Dedifferentiated amniotic fluid mesenchymal stem cell (primary cell): ENCODE results near the gene SPTB.

Experiments used
- DNase-seq: peaks from one replicate; pipeline ENCODE4 v3.0.0-alpha.2; 2016; ENCODE audit errors: extremely low spot score

Gene SPTB

DNA sequence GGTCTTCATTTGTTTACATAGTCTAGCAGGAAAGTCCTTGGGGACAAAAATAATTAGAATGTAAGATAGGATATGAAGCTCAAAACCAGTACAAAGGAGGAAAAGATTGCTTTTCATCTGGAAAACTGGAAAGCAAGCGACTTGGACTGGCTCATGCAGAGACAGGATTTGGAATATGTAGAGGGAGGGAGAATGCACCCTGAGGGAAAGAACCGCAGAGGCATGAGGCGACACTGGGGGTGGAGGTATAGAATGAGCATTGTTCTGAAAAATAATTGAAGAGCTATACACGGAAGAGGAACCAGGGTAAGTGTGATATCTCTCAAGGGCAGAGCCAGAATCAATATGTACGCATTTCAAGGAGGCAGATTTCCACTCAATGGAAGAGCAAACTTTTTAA is 90.0 kb downstream of the SPTB start:
- no peak for DNase-seq

- DNase-seq: peak; percentile 93
Measured at GRCh38 chr14:64788706-64789105, 91.0 kb downstream of the SPTB start.

- DNase-seq: no peak
Measured at GRCh38 chr14:64787619-64788018, 92.1 kb downstream of the SPTB start.

GRCh38 chr14:64786296-64787149 is 93.2 kb downstream of the SPTB start:
- no peak for DNase-seq

GRCh38 chr14:64784006-64784405 is 95.7 kb downstream of the SPTB start:
- DNase-seq: no peak

GRCh38 chr14:64782196-64782595 is 97.5 kb downstream of the SPTB start:
- DNase-seq: no peak

- DNase-seq: no peak
Measured at GRCh38 chr14:64779472-64779871, 100.2 kb downstream of the SPTB start.

DNA sequence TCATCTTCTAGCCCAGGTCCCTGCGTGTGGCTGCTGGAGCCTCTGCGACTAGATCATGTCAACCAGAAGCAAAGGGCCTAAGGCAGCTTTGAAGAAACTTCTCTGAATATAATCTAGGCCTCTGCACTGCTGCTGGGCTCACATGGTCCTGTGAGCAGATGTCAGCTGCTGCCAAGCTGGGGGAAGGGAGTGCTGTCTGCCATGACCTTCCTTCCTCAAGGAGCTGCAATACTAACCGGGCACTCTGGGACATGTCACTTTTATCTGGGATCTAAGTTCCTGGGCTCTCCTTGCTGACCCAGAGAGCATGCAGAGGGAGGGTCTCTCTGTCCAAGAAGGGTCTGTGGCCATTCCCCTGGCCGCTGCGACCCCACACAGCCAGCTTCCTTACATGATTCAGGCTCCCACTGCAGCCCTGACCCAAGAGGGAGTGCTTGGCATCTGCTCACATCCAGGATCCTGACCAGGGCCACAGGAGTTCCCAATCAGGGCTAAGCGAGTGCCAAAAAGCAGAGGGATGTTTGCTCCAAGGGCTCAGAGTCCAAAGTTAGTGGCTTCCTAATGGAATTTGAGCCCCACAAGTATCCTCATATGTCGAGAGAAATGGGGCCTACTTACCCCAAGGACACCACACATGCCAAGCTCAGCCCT is 101.5 kb downstream of the SPTB start:
- no peak for DNase-seq

DNA sequence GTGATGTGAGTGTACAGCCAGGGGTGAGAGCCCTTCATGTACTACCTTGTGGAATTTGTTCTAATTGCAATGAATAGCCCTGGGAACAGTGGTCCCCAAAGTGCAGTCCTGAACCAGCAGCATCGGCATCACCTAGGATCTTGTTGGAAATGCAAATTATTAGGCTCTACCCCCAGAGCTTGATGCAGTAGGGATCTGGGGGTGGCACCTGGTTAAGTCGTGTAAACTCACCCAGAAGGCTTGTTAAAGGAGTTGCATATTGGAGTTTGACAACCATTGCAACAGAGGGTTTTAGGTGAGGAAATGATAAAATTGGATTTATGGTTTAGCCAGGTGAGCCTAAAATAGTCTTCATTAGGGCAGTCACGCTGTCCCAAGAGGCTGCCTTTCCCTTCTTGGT is 102.2 kb downstream of the SPTB start:
- DNase-seq: no peak

DNA sequence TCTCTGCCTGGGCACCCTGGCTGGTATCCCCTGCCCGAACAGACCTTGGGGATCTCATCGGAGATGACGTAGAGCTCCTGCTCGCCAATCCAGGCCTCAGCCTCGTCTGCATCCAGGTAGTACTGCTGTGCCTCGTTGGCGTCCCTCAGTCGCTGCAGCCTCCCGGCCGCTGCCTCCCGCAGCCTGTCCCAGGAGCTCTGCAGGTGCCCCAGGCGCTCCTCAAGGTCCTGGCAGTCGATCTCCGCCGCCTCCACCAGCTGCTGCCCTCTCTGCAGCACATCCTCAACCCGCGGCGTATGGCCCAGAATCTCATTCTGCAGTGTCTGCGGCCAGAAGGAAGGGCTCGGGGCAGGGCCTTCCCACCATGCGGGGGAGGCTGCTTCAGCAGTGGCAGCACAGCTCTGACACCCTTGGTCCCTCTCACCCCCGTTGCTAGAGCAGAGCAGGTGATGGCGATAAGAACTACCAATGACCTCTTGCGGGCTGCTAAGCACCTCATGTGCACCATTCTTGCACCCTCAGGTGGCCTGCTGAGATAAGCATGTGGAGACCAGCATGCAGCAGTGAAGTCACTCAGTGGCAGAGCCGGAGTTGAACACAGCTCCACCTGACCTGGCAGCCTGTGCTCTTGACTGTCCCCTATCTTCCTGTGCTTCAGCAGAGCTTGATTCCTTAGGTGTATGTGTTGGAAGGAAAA is 104.5 kb downstream of the SPTB start:
- DNase-seq: no peak

DNA sequence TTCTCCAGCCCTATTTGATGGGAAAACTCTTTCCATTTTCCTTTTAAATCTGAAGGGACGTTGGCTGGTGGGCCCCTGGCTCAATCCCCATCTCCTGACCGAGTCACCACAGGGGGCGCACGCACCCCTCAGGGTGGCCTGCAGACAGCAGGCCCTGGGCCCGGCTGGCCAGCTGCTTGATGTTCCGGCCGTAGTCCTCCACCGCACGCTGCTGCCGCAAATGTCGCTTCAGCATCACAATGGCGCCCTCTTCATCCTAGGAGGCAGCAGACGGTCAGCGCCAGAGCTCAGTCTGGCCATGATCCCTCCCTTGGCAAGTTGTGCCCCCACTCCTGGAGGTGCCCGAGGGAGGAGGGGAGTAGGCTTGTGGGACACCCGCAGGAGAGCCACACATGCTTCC is 105.4 kb downstream of the SPTB start:
- DNase-seq: no peak

DNA sequence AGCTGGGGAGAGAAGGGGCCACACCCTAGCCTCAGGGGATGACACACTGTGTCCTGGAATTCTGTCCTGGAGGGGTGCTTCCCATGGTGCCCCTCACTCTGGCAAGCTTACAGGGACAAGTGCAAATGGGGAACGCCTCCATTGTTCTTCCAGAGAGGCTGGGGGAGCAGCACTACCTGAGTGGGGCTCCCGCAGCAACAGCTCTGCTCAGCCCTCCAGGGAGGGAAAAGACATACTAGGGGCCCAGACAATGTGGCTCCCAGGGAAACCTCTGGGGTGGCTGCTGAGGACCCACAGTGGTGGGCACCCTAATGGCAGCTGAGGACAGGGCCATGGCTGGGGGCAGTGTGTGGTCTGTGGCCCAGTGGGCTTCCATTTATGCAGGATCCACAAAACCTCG is 106.1 kb downstream of the SPTB start:
- no peak for DNase-seq

- no peak for DNase-seq
Measured at GRCh38 chr14:64773046-64773445, 106.7 kb downstream of the SPTB start.

DNA sequence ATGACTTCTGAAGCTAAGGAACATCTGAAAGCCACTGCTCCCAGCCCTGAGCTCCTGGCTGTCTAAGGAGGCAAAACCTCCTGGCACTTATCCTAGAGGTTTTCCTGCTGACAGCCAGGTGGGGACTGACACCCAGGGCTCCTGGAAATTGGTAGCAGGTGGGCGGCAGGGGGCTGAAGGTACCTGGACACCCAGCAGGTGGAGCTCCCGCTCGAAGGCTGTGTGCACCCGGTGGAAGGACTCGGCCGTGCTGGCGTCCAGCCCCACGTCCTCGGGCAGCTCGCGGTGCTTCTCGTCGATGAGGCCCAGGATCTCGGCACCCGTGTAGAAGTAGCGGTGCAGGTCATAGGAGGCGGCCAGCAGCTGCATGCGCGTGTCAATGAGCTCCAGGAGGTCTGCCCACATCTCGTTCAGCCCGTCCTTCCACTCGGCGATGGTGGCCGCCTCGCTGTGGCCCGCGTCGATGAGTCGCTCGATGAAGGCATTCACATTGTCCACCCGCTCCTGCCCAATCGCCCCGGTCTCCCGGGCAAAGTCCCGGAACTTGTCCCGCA is 107.2 kb downstream of the SPTB start:
- DNase-seq: no peak

DNA sequence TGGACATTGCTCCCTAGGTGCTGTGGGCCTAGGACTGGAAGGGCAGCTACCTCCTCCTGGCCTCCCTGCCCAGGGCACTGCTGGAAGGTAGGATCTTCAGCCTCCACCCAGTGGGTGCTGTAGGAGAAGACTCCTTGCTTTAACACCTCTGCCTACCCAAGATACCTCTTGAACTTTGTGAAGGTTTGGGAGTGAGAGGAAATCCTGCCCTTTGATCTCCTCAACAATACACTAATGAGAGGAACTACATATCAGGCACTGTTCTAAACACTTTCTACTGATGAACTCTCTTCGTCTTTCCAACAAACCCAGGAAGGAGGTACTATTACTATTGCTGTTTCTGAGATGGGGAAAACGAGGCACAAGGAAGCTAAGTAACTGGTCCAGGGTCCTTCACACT is 108.5 kb downstream of the SPTB start:
- DNase-seq: no peak

DNA sequence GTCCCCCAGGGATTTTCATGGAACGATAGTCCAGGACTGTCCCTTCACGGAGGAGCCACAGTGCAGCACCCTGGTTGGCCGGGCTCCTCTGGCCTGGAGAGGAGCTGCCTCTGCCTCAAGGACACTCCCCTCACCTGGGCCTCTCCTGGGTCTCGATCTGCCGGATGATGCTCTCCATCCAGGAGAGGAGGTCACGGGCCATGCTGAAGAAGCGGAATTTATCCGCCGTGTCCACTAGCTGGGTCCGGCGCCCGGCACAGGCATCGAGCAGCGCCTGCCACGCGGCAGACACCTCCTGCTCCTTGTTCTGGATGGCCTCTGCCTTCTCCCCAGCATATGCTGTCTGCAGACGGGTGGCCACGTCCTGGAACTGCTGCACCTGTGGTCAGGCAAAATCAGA is 109.0 kb downstream of the SPTB start:
- no peak for DNase-seq

- DNase-seq: no peak
Measured at GRCh38 chr14:64769096-64770020, 110.3 kb downstream of the SPTB start.

- no peak for DNase-seq
Measured at GRCh38 chr14:64768401-64769095, 111.2 kb downstream of the SPTB start.

GRCh38 chr14:64767215-64767964 is 112.3 kb downstream of the SPTB start:
- no peak for DNase-seq
